ENCODE data around the gene CEP104. TPM values are rescaled to one million over a fixed set of nuclear protein-coding genes. Genes with fewer than 3 reads are reported as not detected.

CEP104 gene
- total RNA-seq, 1 experiment from 2014 or later, result 44.1 TPM

- no peaks in the 10 kb centered on the region for H3K9me3 ChIP-seq (ENCODE audit: control insufficient read depth in 1 of 2, insufficient read depth in 1 of 2, low read depth in 1 of 2, low read length in 2 of 2)
- TF ChIP-seq TCF7L2 (IDR thresholded peaks at IDR 0.05; ENCODE audit: borderline replicate concordance, extremely low read depth, insufficient read depth, insufficient read length), result peak; percentile 66
- no peak for TF ChIP-seq EZH2phosphoT487 (IDR thresholded peaks at IDR 0.05; ENCODE audit: borderline replicate concordance)
- TF ChIP-seq, protein P1, sequence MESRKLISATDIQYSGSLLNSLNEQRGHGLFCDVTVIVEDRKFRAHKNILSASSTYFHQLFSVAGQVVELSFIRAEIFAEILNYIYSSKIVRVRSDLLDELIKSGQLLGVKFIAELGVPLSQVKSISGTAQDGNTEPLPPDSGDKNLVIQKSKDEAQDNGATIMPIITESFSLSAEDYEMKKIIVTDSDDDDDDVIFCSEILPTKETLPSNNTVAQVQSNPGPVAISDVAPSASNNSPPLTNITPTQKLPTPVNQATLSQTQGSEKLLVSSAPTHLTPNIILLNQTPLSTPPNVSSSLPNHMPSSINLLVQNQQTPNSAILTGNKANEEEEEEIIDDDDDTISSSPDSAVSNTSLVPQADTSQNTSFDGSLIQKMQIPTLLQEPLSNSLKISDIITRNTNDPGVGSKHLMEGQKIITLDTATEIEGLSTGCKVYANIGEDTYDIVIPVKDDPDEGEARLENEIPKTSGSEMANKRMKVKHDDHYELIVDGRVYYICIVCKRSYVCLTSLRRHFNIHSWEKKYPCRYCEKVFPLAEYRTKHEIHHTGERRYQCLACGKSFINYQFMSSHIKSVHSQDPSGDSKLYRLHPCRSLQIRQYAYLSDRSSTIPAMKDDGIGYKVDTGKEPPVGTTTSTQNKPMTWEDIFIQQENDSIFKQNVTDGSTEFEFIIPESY (IDR thresholded peaks at IDR 0.05; ENCODE audit: extremely low read depth, insufficient replicate concordance, low read length), result no peak
- TF ChIP-seq RAD21 (IDR thresholded peaks at IDR 0.05; ENCODE audit: low read depth), result no peak
- TF ChIP-seq POLR2A (IDR thresholded peaks at IDR 0.05; ENCODE audit: borderline replicate concordance, extremely low read depth, insufficient read depth, insufficient read length), result peak; percentile 28
- no peak for TF ChIP-seq ZNF274 (IDR thresholded peaks at IDR 0.05; ENCODE audit: low read depth, low read length)
- TF ChIP-seq POLR2AphosphoS5 (IDR thresholded peaks at IDR 0.05; ENCODE audit: low read depth, low read length), result peak; percentile 88
- TF ChIP-seq MAX (IDR thresholded peaks at IDR 0.05), result peak; percentile 78
- TF ChIP-seq CBX3 (IDR thresholded peaks at IDR 0.05; ENCODE audit: low read depth), result peak; percentile 65; the same call in 1 of the 2 replicates
- peak; percentile 96 for TF ChIP-seq CEBPB (IDR thresholded peaks at IDR 0.05; ENCODE audit: low read depth)
- TF ChIP-seq SRF (IDR thresholded peaks at IDR 0.05; ENCODE audit: low read depth), result no peak; the same call in 1 of the 2 replicates
- TF ChIP-seq FOSL1 (IDR thresholded peaks at IDR 0.05; ENCODE audit: low read depth), result no peak
- no peak; the same call in 1 of the 2 replicates for TF ChIP-seq SP1 (IDR thresholded peaks at IDR 0.05; ENCODE audit: low read depth)
- TF ChIP-seq ATF3 (IDR thresholded peaks at IDR 0.05), result no peak
- TF ChIP-seq ELF1 (IDR thresholded peaks at IDR 0.05; ENCODE audit: borderline replicate concordance, low read depth), result no peak; the same call in 1 of the 2 replicates
- TF ChIP-seq SIN3A (IDR thresholded peaks at IDR 0.05; ENCODE audit: low read depth), result peak; percentile 45; the same call in 1 of the 2 replicates
- TF ChIP-seq, protein P2, sequence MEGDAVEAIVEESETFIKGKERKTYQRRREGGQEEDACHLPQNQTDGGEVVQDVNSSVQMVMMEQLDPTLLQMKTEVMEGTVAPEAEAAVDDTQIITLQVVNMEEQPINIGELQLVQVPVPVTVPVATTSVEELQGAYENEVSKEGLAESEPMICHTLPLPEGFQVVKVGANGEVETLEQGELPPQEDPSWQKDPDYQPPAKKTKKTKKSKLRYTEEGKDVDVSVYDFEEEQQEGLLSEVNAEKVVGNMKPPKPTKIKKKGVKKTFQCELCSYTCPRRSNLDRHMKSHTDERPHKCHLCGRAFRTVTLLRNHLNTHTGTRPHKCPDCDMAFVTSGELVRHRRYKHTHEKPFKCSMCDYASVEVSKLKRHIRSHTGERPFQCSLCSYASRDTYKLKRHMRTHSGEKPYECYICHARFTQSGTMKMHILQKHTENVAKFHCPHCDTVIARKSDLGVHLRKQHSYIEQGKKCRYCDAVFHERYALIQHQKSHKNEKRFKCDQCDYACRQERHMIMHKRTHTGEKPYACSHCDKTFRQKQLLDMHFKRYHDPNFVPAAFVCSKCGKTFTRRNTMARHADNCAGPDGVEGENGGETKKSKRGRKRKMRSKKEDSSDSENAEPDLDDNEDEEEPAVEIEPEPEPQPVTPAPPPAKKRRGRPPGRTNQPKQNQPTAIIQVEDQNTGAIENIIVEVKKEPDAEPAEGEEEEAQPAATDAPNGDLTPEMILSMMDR (IDR thresholded peaks at IDR 0.05 in 2 of 3, conservative IDR thresholded peaks at IDR 0.05 in 1 of 3; ENCODE audit: borderline replicate concordance in 1 of 3, insufficient read depth in 1 of 3, low read depth in 2 of 3, low read length in 2 of 3), result no peak
- peak; percentile 98 for TF ChIP-seq YY1 (IDR thresholded peaks at IDR 0.05; ENCODE audit: extremely low read depth, insufficient replicate concordance, low read depth, low read length)
- TF ChIP-seq EGR1 (IDR thresholded peaks at IDR 0.05; ENCODE audit: low read depth), result peak; percentile 98
- peak; percentile 65; the same call in 1 of the 2 replicates for TF ChIP-seq ZFX (IDR thresholded peaks at IDR 0.05)
- no peak for TF ChIP-seq EZH2 (IDR thresholded peaks at IDR 0.05)
Observed at GRCh38 chr1:3900150-3900968, 43.3 kb upstream of the CEP104 start, which contains the start of gene C1orf174. C1orf174 (minus strand) TSS chr1:3900272; CDS start chr1:3900186, 86 bp downstream.

More at GRCh38 chr1:3900150-3900968, 43.3 kb upstream of the CEP104 start, which contains the start of gene C1orf174:
- Histone ChIP-seq H4K20me1 (ENCODE audit: insufficient read depth) (no peaks in the 10 kb centered on the region), H3K36me3 (ENCODE audit: control insufficient read depth in 1 of 2, insufficient read depth in 2 of 2, low read length in 2 of 2) (no peaks in the 10 kb centered on the region; a peak in 2 of 4 replicates), H3K9ac (ENCODE audit: low read length) (peak within 1 kb of the TSS; percentile 93), H3K4me2 (ENCODE audit: low read length) (peak within 1 kb of the TSS; percentile 100), H3K9me2 (ENCODE audit: insufficient read depth) (no peaks in the 10 kb centered on the region), H2AFZ (ENCODE audit: low read depth, low read length, poor library complexity, severe bottlenecking) (peak within 1 kb of the TSS; percentile 52), H3K4me3 (replicated peaks in 1 of 2; ENCODE audit: low read depth in 1 of 2, low read length in 2 of 2) (peak within 1 kb of the TSS; percentile 92 to 96), H3K27ac (ENCODE audit: low read depth, low read length) (peak within 1 kb of the TSS; percentile 96), H3K79me2 (ENCODE audit: insufficient read depth, low read length) (peaks cover 47% of the 10 kb centered on the region), H3K27me3 (ENCODE audit: insufficient read depth, low read length) (no peaks in the 10 kb centered on the region), H3K4me1 (ENCODE audit: control insufficient read depth in 1 of 2, insufficient read depth in 2 of 2, low read length in 2 of 2) (peaks cover 0 to 15% of the 10 kb centered on the region in 2 experiments; a peak in 1 of 4 replicates)
- RAD21 ChIA-PET (ENCODE audit: low non-redundant PET in 1 of 2, low total read pairs in 2 of 2, uncharacterized antibody in 2 of 2, unreplicated experiment in 2 of 2), result no interaction called here
- no TSS peak for BruUV-seq (replicated peaks)
- intact Hi-C loops (cut with micrococcal nuclease), result loop anchor here (1.0 to 5.0 kb wide), 3 partner anchors 43 to 233 kb away; partner anchors contain the start of genes CEP104, DFFB and LRRC47
- ATAC-seq (peak; percentile 79), DNase-seq (ENCODE audit: low read depth, low spot score) (peak; percentile 95)
- CTCF ChIA-PET, result interaction anchor here (1.6 to 1.7 kb wide), 2 partner anchors 42 to 447 kb away, joined by 5 to 12 read pairs; partner anchors contain the start of genes CEP104 and DFFB
- POLR2A ChIA-PET, result interaction anchor here (0.7 to 1.9 kb wide), 2 partner anchors 42 to 678 kb away, joined by 3 to 4 read pairs; partner anchors contain the start of gene DFFB

All from HCT116 (cell line).